ENCODE data around the gene EXD3. TPM values are rescaled to one million over a fixed set of nuclear protein-coding genes. Genes with fewer than 3 reads are reported as not detected.

Gene EXD3
- total RNA-seq, 3 donors from 2014 or later: 7.7 to 28.7 (median 20.6) TPM

GRCh38 chr9:137402746-137403145 lies 20.2 kb downstream of the EXD3 start:
- Histone ChIP-seq H3K9me3 (no peaks in the 10 kb centered on the region), H3K36me3 (no peaks in the 10 kb centered on the region), H3K27ac (no peak overlapping the region), H3K27me3 (no peaks in the 10 kb centered on the region), H3K4me3 (no peak overlapping the region), H3K4me1 (peaks cover 9 to 12% of the 10 kb centered on the region in 2 donors)
- no peak for DNase-seq (ENCODE audit: low spot score in 2 of 2)
- intact Hi-C loops (cut with DNase I; ENCODE audit: low total_unique reads): no loop called here
- TF ChIP-seq POLR2AphosphoS5 (IDR thresholded peaks at IDR 0.05): no peak
- TF ChIP-seq POLR2A (IDR thresholded peaks at IDR 0.05): no peak
- TF ChIP-seq, protein P1, sequence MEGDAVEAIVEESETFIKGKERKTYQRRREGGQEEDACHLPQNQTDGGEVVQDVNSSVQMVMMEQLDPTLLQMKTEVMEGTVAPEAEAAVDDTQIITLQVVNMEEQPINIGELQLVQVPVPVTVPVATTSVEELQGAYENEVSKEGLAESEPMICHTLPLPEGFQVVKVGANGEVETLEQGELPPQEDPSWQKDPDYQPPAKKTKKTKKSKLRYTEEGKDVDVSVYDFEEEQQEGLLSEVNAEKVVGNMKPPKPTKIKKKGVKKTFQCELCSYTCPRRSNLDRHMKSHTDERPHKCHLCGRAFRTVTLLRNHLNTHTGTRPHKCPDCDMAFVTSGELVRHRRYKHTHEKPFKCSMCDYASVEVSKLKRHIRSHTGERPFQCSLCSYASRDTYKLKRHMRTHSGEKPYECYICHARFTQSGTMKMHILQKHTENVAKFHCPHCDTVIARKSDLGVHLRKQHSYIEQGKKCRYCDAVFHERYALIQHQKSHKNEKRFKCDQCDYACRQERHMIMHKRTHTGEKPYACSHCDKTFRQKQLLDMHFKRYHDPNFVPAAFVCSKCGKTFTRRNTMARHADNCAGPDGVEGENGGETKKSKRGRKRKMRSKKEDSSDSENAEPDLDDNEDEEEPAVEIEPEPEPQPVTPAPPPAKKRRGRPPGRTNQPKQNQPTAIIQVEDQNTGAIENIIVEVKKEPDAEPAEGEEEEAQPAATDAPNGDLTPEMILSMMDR (IDR thresholded peaks at IDR 0.05): no peak

- Histone ChIP-seq H3K4me1 (no peaks in the 10 kb centered on the region), H3K27ac (no peak overlapping the region), H3K27me3 (no peaks in the 10 kb centered on the region), H3K9me3 (no peaks in the 10 kb centered on the region), H3K36me3 (no peaks in the 10 kb centered on the region), H3K4me3 (no peak overlapping the region)
- TF ChIP-seq POLR2AphosphoS5 (IDR thresholded peaks at IDR 0.05) (no peak), POLR2A (IDR thresholded peaks at IDR 0.05) (no peak)
- TF ChIP-seq, protein P1 (IDR thresholded peaks at IDR 0.05): no peak
- DNase-seq (ENCODE audit: low spot score in 2 of 2): no peak
- intact Hi-C loops (cut with DNase I; ENCODE audit: low total_unique reads): no loop called here
Observed at GRCh38 chr9:137398561-137399468, 24.1 kb downstream of the EXD3 start.

DNA sequence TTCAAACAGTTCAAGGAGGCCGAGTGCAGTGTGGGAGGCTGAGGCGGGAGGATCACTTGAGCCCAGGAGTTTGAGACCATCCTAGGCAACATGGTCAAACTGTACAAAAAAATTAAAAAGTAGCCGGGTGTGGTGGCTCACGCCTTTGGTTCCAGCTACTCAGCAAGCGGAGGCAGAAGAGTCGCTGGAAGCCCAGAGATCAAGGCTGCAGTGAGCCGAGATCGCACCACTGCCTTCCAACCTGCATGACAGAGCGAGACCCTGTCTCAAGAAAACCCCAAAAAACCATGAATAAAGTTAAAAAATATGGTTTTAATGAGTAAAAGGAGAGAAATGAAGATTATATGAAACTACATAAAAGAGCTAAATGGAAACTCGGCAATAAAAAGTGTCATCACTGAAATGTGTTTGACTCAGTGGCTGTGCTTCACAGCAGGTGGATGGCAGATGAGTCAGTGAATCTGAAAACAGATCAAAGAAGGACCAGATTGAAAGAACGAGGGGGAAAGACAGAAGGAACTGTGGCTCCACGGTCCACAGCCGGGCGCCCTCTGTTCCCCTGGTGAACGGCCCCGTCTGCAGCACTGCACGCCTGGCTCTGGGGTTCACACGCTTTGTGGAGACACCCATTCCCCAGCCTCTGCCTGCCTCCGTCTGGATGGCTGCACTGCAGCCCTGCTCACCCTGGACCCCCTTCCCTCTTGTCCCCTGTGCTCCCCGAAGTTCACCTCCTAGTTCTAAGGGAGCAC lies 25.1 kb downstream of the EXD3 start:
- intact Hi-C loops (cut with DNase I; ENCODE audit: low total_unique reads): no loop called here
- H3K27ac ChIP-seq: no peak overlapping the region
- no peaks in the 10 kb centered on the region for H3K27me3 ChIP-seq
- TF ChIP-seq, protein P1 (IDR thresholded peaks at IDR 0.05): no peak
- TF ChIP-seq POLR2AphosphoS5 (IDR thresholded peaks at IDR 0.05) (no peak), POLR2A (IDR thresholded peaks at IDR 0.05) (no peak)
- no peaks in the 10 kb centered on the region for H3K36me3 ChIP-seq
- no peaks in the 10 kb centered on the region for H3K9me3 ChIP-seq
- no peaks in the 10 kb centered on the region for H3K4me1 ChIP-seq
- no peak for DNase-seq (ENCODE audit: low spot score in 2 of 2)
- no peak overlapping the region for H3K4me3 ChIP-seq

GRCh38 chr9:137396634-137397367 lies 26.2 kb downstream of the EXD3 start:
- Histone ChIP-seq H3K27me3 (no peaks in the 10 kb centered on the region), H3K36me3 (no peaks in the 10 kb centered on the region), H3K4me1 (no peaks in the 10 kb centered on the region), H3K4me3 (no peak overlapping the region), H3K9me3 (no peaks in the 10 kb centered on the region), H3K27ac (no peak overlapping the region)
- intact Hi-C loops (cut with DNase I; ENCODE audit: low total_unique reads): no loop called here
- no peak for TF ChIP-seq POLR2AphosphoS5 (IDR thresholded peaks at IDR 0.05)
- no peak for TF ChIP-seq POLR2A (IDR thresholded peaks at IDR 0.05)
- TF ChIP-seq, protein P1 (IDR thresholded peaks at IDR 0.05): no peak
- DNase-seq (ENCODE audit: low spot score in 2 of 2): no peak

Data from breast epithelium (tissue), 4 donors.